ENCODE results near the gene RBFA. TPM values are rescaled to one million over a fixed set of nuclear protein-coding genes. Genes with fewer than 3 reads are reported as not detected.

Gene RBFA
- total and polyA plus RNA-seq, 2 donors = 22.7 to 33.3 TPM

GRCh38 chr18:80068571-80069272 lies 34.5 kb downstream of the RBFA start:
- WGBS = 76% methylated on average over 10 of the region's 10 CpGs

GRCh38 chr18:80070825-80071224 lies 36.6 kb downstream of the RBFA start:
- H3K36me3 ChIP-seq (ENCODE audit: insufficient read depth) = no peaks in the 10 kb centered on the region
- H3K4me3 ChIP-seq (ENCODE audit: low read depth, low read length) = no peak overlapping the region
- H3K27ac ChIP-seq (ENCODE audit: low read depth) = no peak overlapping the region
- H3K4me1 ChIP-seq (ENCODE audit: insufficient read depth) = no peaks in the 10 kb centered on the region
- 93% methylated on average over 4 of the region's 4 CpGs for WGBS
- DNase-seq (ENCODE audit: extremely low spot score) = no peak

More at GRCh38 chr18:80068571-80069272, 34.5 kb downstream of the RBFA start:
- no peak overlapping the region for H3K27ac ChIP-seq (ENCODE audit: low read depth)
- no peak overlapping the region for H3K4me3 ChIP-seq (ENCODE audit: low read depth, low read length)
- H3K4me1 ChIP-seq (ENCODE audit: insufficient read depth) = no peaks in the 10 kb centered on the region
- no peak for DNase-seq (ENCODE audit: extremely low spot score)
- H3K36me3 ChIP-seq (ENCODE audit: insufficient read depth) = no peaks in the 10 kb centered on the region

GRCh38 chr18:80074183-80074582 lies 39.9 kb downstream of the RBFA start:
- WGBS = 93% methylated on average over 5 of the region's 5 CpGs
- DNase-seq (ENCODE audit: extremely low spot score) = no peak
- Histone ChIP-seq H3K27ac (ENCODE audit: low read depth) (no peak overlapping the region), H3K4me1 (ENCODE audit: insufficient read depth) (no peaks in the 10 kb centered on the region), H3K4me3 (ENCODE audit: low read depth, low read length) (no peak overlapping the region), H3K36me3 (ENCODE audit: insufficient read depth) (no peaks in the 10 kb centered on the region)

GRCh38 chr18:80074697-80075096 lies 40.5 kb downstream of the RBFA start:
- H3K4me3 ChIP-seq (ENCODE audit: low read depth, low read length) = no peak overlapping the region
- H3K4me1 ChIP-seq (ENCODE audit: insufficient read depth) = no peaks in the 10 kb centered on the region
- 70% methylated on average over 8 of the region's 8 CpGs for WGBS
- H3K27ac ChIP-seq (ENCODE audit: low read depth) = no peak overlapping the region
- no peaks in the 10 kb centered on the region for H3K36me3 ChIP-seq (ENCODE audit: insufficient read depth)
- no peak for DNase-seq (ENCODE audit: extremely low spot score)

GRCh38 chr18:80075940-80076339 lies 41.7 kb downstream of the RBFA start:
- no peak for DNase-seq (ENCODE audit: extremely low spot score)
- Histone ChIP-seq H3K4me3 (ENCODE audit: low read depth, low read length) (no peak overlapping the region), H3K36me3 (ENCODE audit: insufficient read depth) (no peaks in the 10 kb centered on the region), H3K4me1 (ENCODE audit: insufficient read depth) (no peaks in the 10 kb centered on the region), H3K27ac (ENCODE audit: low read depth) (no peak overlapping the region)
- WGBS = 95% methylated on average over 7 of the region's 7 CpGs

- WGBS = 97% methylated on average over 9 of the region's 9 CpGs
Observed at GRCh38 chr18:80076379-80076778, 42.1 kb downstream of the RBFA start.

GRCh38 chr18:80077873-80078272 lies 43.6 kb downstream of the RBFA start:
- H3K4me3 ChIP-seq (ENCODE audit: low read depth, low read length) = no peak overlapping the region
- H3K27ac ChIP-seq (ENCODE audit: low read depth) = no peak overlapping the region
- no peaks in the 10 kb centered on the region for H3K36me3 ChIP-seq (ENCODE audit: insufficient read depth)
- H3K4me1 ChIP-seq (ENCODE audit: insufficient read depth) = no peaks in the 10 kb centered on the region
- WGBS = 96% methylated on average over 21 of the region's 21 CpGs
- no peak for DNase-seq (ENCODE audit: extremely low spot score)

More at GRCh38 chr18:80076379-80076778, 42.1 kb downstream of the RBFA start:
- H3K36me3 ChIP-seq (ENCODE audit: insufficient read depth) = no peaks in the 10 kb centered on the region
- H3K4me1 ChIP-seq (ENCODE audit: insufficient read depth) = no peaks in the 10 kb centered on the region
- no peak for DNase-seq (ENCODE audit: extremely low spot score)
- no peak overlapping the region for H3K4me3 ChIP-seq (ENCODE audit: low read depth, low read length)
- no peak overlapping the region for H3K27ac ChIP-seq (ENCODE audit: low read depth)

Other genes with a start within 250 kb of the RBFA start
- 0.21 TPM for gene KCNG2, start 236.5 kb upstream of the RBFA start, total RNA-seq
- 0.46 TPM for gene KCNG2, start 236.5 kb upstream of the RBFA start, polyA plus RNA-seq
- 14.8 TPM for gene SLC66A2, start 82.8 kb upstream of the RBFA start, total RNA-seq
- gene SLC66A2, start 82.8 kb upstream of the RBFA start, polyA plus RNA-seq = 47.8 TPM
- 4.9 TPM for gene HSBP1L1, start 69.8 kb upstream of the RBFA start, total RNA-seq
- gene HSBP1L1, start 69.8 kb upstream of the RBFA start, polyA plus RNA-seq = 8.6 TPM
- gene TXNL4A, start 45.9 kb upstream of the RBFA start, total RNA-seq = 31.0 TPM
- gene TXNL4A, start 45.9 kb upstream of the RBFA start, polyA plus RNA-seq = 66.9 TPM
- 23.7 TPM for gene ADNP2, start 74.8 kb downstream of the RBFA start, total RNA-seq
- gene ADNP2, start 74.8 kb downstream of the RBFA start, polyA plus RNA-seq = 11.2 TPM
- 14.0 TPM for gene PARD6G, start 213.1 kb downstream of the RBFA start, total RNA-seq
- gene PARD6G, start 213.1 kb downstream of the RBFA start, polyA plus RNA-seq = 5.9 TPM